ENCODE measurements around the gene MAP3K19. TPM values are rescaled to one million over a fixed set of nuclear protein-coding genes. Genes with fewer than 3 reads are reported as not detected.

MAP3K19 gene
- total RNA-seq, 1 donor from 2014 or later, result not detected

GRCh38 chr2:134932864-134933526 is 114.3 kb downstream of the MAP3K19 start:
- Histone ChIP-seq H3K9ac (ENCODE audit: low read length) (no peak overlapping the region), H3K4me2 (ENCODE audit: low read length) (no peak overlapping the region), H4K20me1 (ENCODE audit: insufficient read depth, low read length) (peaks cover 86% of the 10 kb centered on the region), H3K27ac (ENCODE audit: low read depth, low read length) (no peak overlapping the region), H3K36me3 (ENCODE audit: insufficient read depth, low read length) (no peaks in the 10 kb centered on the region), H3K4me3 (ENCODE audit: insufficient read depth, low read depth, low read length) (no peak overlapping the region), H2AFZ (ENCODE audit: low read depth, low read length) (no peak overlapping the region), H3K9me3 (ENCODE audit: insufficient read depth, low read depth, low read length) (no peaks in the 10 kb centered on the region), H3K27me3 (ENCODE audit: insufficient read depth, low read length) (no peaks in the 10 kb centered on the region), H3K4me1 (ENCODE audit: insufficient read depth, low read length) (no peaks in the 10 kb centered on the region), H3K79me2 (ENCODE audit: insufficient read depth, low read length) (peaks cover 98% of the 10 kb centered on the region)
- no peak for DNase-seq (ENCODE audit: low read depth)
- no peaks in the 10 kb centered on the region for H3K9me3 Mint-ChIP-seq (ENCODE audit: unreplicated experiment)
- peak overlapping the region; percentile 45 for H3K27ac Mint-ChIP-seq (ENCODE audit: unreplicated experiment)
- H3K36me3 Mint-ChIP-seq (ENCODE audit: low read depth, unreplicated experiment), result peaks cover 5% of the 10 kb centered on the region
- H3K4me1 Mint-ChIP-seq (ENCODE audit: low read depth, unreplicated experiment), result peaks cover 6% of the 10 kb centered on the region
- TF ChIP-seq CTCF (IDR thresholded peaks at IDR 0.05; ENCODE audit: insufficient read depth, low read depth, low read length) (no peak), EZH2 (IDR thresholded peaks at IDR 0.05; ENCODE audit: insufficient read depth, low read length) (no peak)
- no peak overlapping the region for H3K4me3 Mint-ChIP-seq (ENCODE audit: unreplicated experiment)
- FAIRE-seq, result no peak
- no peaks in the 10 kb centered on the region for H3K27me3 Mint-ChIP-seq (ENCODE audit: low read depth, unreplicated experiment)

GRCh38 chr2:134927195-134927594 is 120.1 kb downstream of the MAP3K19 start:
- no peak overlapping the region for H3K4me3 Mint-ChIP-seq (ENCODE audit: unreplicated experiment)
- Histone ChIP-seq H3K4me2 (ENCODE audit: low read length) (no peak overlapping the region), H4K20me1 (ENCODE audit: insufficient read depth, low read length) (peaks cover 95% of the 10 kb centered on the region), H3K27ac (ENCODE audit: low read depth, low read length) (no peak overlapping the region), H3K9me3 (ENCODE audit: insufficient read depth, low read depth, low read length) (no peaks in the 10 kb centered on the region), H3K79me2 (ENCODE audit: insufficient read depth, low read length) (peaks cover 100% of the 10 kb centered on the region), H3K36me3 (ENCODE audit: insufficient read depth, low read length) (peaks cover 2% of the 10 kb centered on the region), H3K4me3 (ENCODE audit: insufficient read depth, low read depth, low read length) (no peak overlapping the region), H3K4me1 (ENCODE audit: insufficient read depth, low read length) (peaks cover 6% of the 10 kb centered on the region), H3K9ac (ENCODE audit: low read length) (no peak overlapping the region), H2AFZ (ENCODE audit: low read depth, low read length) (no peak overlapping the region), H3K27me3 (ENCODE audit: insufficient read depth, low read length) (no peaks in the 10 kb centered on the region)
- H3K9me3 Mint-ChIP-seq (ENCODE audit: unreplicated experiment), result no peaks in the 10 kb centered on the region
- peaks cover 24% of the 10 kb centered on the region for H3K4me1 Mint-ChIP-seq (ENCODE audit: low read depth, unreplicated experiment)
- DNase-seq (ENCODE audit: low read depth) (peak; percentile 42), FAIRE-seq (no peak)
- H3K27ac Mint-ChIP-seq (ENCODE audit: unreplicated experiment), result no peak overlapping the region
- H3K27me3 Mint-ChIP-seq (ENCODE audit: low read depth, unreplicated experiment), result no peaks in the 10 kb centered on the region
- peaks cover 3% of the 10 kb centered on the region for H3K36me3 Mint-ChIP-seq (ENCODE audit: low read depth, unreplicated experiment)
- TF ChIP-seq CTCF (IDR thresholded peaks at IDR 0.05; ENCODE audit: insufficient read depth, low read depth, low read length), result no peak
- TF ChIP-seq EZH2 (IDR thresholded peaks at IDR 0.05; ENCODE audit: insufficient read depth, low read length), result no peak

- Mint-ChIP-seq H3K4me1 (ENCODE audit: low read depth, unreplicated experiment) (peaks cover 26% of the 10 kb centered on the region), H3K4me3 (ENCODE audit: unreplicated experiment) (peak overlapping the region; percentile 10), H3K27me3 (ENCODE audit: low read depth, unreplicated experiment) (no peaks in the 10 kb centered on the region), H3K27ac (ENCODE audit: unreplicated experiment) (peak overlapping the region; percentile 8), H3K9me3 (ENCODE audit: unreplicated experiment) (no peaks in the 10 kb centered on the region), H3K36me3 (ENCODE audit: low read depth, unreplicated experiment) (peaks cover 3% of the 10 kb centered on the region)
- TF ChIP-seq CTCF (IDR thresholded peaks at IDR 0.05; ENCODE audit: insufficient read depth, low read depth, low read length) (no peak), EZH2 (IDR thresholded peaks at IDR 0.05; ENCODE audit: insufficient read depth, low read length) (no peak)
- H3K4me1 ChIP-seq (ENCODE audit: insufficient read depth, low read length), result peaks cover 6% of the 10 kb centered on the region
- H3K9ac ChIP-seq (ENCODE audit: low read length), result no peak overlapping the region
- H3K4me2 ChIP-seq (ENCODE audit: low read length), result peak overlapping the region; percentile 3
- H2AFZ ChIP-seq (ENCODE audit: low read depth, low read length), result no peak overlapping the region
- FAIRE-seq (no peak), DNase-seq (ENCODE audit: low read depth) (no peak)
- H3K4me3 ChIP-seq (ENCODE audit: insufficient read depth, low read depth, low read length), result no peak overlapping the region
- no peak overlapping the region for H3K27ac ChIP-seq (ENCODE audit: low read depth, low read length)
- peaks cover 2% of the 10 kb centered on the region for H3K36me3 ChIP-seq (ENCODE audit: insufficient read depth, low read length)
- peaks cover 95% of the 10 kb centered on the region for H4K20me1 ChIP-seq (ENCODE audit: insufficient read depth, low read length)
- H3K9me3 ChIP-seq (ENCODE audit: insufficient read depth, low read depth, low read length), result no peaks in the 10 kb centered on the region
- no peaks in the 10 kb centered on the region for H3K27me3 ChIP-seq (ENCODE audit: insufficient read depth, low read length)
- H3K79me2 ChIP-seq (ENCODE audit: insufficient read depth, low read length), result peaks cover 100% of the 10 kb centered on the region
Observed at GRCh38 chr2:134926231-134926931, 120.9 kb downstream of the MAP3K19 start.
